Measurements from ENCODE around the gene HLCS. TPM values are rescaled to one million over a fixed set of nuclear protein-coding genes. Genes with fewer than 3 reads are reported as not detected.

Gene HLCS
- total and polyA plus RNA-seq, 2 of the 8 experiments (the other 6 are each of a cell fraction or from before 2014, with no cell fraction given) = 4.7 to 12.2 TPM

- TF ChIP-seq CHD7 (IDR thresholded peaks at IDR 0.05; ENCODE audit: insufficient replicate concordance, low read length) = no peak
- TF ChIP-seq MAX (IDR thresholded peaks at IDR 0.05) = no peak
- TF ChIP-seq SRF (IDR thresholded peaks at IDR 0.05; ENCODE audit: low read depth, low read length) = no peak
Observed at GRCh38 chr21:36936361-36937135, 29.9 kb downstream of the HLCS start (continued).

Data from H1 (cell line).